Nephron progenitor cell (in vitro differentiated cells): Measurements from ENCODE around the gene MAP4K2.
A peak's percentile ranks its signal among the peaks of the same experiment; 100 is the strongest.

Source experiments
- DNase-seq: peaks from one replicate; pipeline ENCODE4 v3.0.0; 2021
- H3K27ac Mint-ChIP-seq: 2 replicates; pipeline ENCODE4 v1.8.0; 2021; ENCODE audit warnings: mild to moderate bottlenecking, moderate library complexity, mixed read lengths
- H3K27me3 Mint-ChIP-seq: 2 replicates; pipeline ENCODE4 v1.8.0; 2021; ENCODE audit warnings: mild to moderate bottlenecking, low read depth, mixed read lengths; ENCODE audit not compliant: poor library complexity
- H3K36me3 Mint-ChIP-seq: 2 replicates; pipeline ENCODE4 v1.8.0; 2021; ENCODE audit warnings: low read depth, mixed read lengths
- H3K4me1 Mint-ChIP-seq: 2 replicates; pipeline ENCODE4 v1.8.0; 2021; ENCODE audit warnings: mixed read lengths
- H3K4me3 Mint-ChIP-seq: 2 replicates; pipeline ENCODE4 v1.8.0; 2021; ENCODE audit warnings: mild to moderate bottlenecking, moderate library complexity, mixed read lengths
- H3K9me3 Mint-ChIP-seq: 2 replicates; pipeline ENCODE4 v1.8.0; 2021; ENCODE audit warnings: mild to moderate bottlenecking, moderate library complexity, mixed read lengths
- CTCF ChIP-seq: fragments of 200-600 bp; sonication (generic); IDR thresholded peaks from 2 replicates; pipeline ENCODE4 v1.5.0; 2021; ENCODE audit warnings: antibody characterized with exemption

MAP4K2 gene

GRCh38 chr11:64777449-64778222 is 25.4 kb downstream of the MAP4K2 start:
- no peak for TF ChIP-seq CTCF
- Mint-ChIP-seq H3K36me3 (peaks cover 49% of the 10 kb centered on the region), H3K27ac (peak overlapping the region; percentile 97), H3K9me3 (no peaks in the 10 kb centered on the region), H3K27me3 (no peaks in the 10 kb centered on the region), H3K4me1 (peaks cover 55% of the 10 kb centered on the region), H3K4me3 (peak overlapping the region; percentile 94)
- DNase-seq: peak; percentile 85

GRCh38 chr11:64776875-64777274 is 26.1 kb downstream of the MAP4K2 start:
- no peak for DNase-seq
- H3K27ac Mint-ChIP-seq: peak overlapping the region; percentile 97
- no peaks in the 10 kb centered on the region for H3K9me3 Mint-ChIP-seq
- peak overlapping the region; percentile 94 for H3K4me3 Mint-ChIP-seq
- H3K27me3 Mint-ChIP-seq: no peaks in the 10 kb centered on the region
- peaks cover 61% of the 10 kb centered on the region for H3K4me1 Mint-ChIP-seq
- peaks cover 57% of the 10 kb centered on the region for H3K36me3 Mint-ChIP-seq
- TF ChIP-seq CTCF: no peak

GRCh38 chr11:64776425-64776824 is 26.6 kb downstream of the MAP4K2 start:
- Mint-ChIP-seq H3K27me3 (no peaks in the 10 kb centered on the region), H3K27ac (peak overlapping the region; percentile 97), H3K4me1 (peaks cover 62% of the 10 kb centered on the region), H3K4me3 (peak overlapping the region; percentile 94), H3K36me3 (peaks cover 62% of the 10 kb centered on the region), H3K9me3 (no peaks in the 10 kb centered on the region)
- DNase-seq: no peak
- no peak for TF ChIP-seq CTCF

- no peak for DNase-seq
- H3K9me3 Mint-ChIP-seq: no peaks in the 10 kb centered on the region
- H3K4me3 Mint-ChIP-seq: no peak overlapping the region
- H3K27ac Mint-ChIP-seq: no peak overlapping the region
- H3K4me1 Mint-ChIP-seq: peaks cover 64% of the 10 kb centered on the region
- no peaks in the 10 kb centered on the region for H3K27me3 Mint-ChIP-seq
- peaks cover 83% of the 10 kb centered on the region for H3K36me3 Mint-ChIP-seq
- TF ChIP-seq CTCF: no peak
These were observed 28.9 kb downstream of the MAP4K2 start for GRCh38 chr11:64774144-64774543.

GRCh38 chr11:64772303-64773018 is 30.6 kb downstream of the MAP4K2 start:
- Mint-ChIP-seq H3K27ac (peak overlapping the region; percentile 60), H3K36me3 (peaks cover 99% of the 10 kb centered on the region), H3K9me3 (no peaks in the 10 kb centered on the region), H3K4me3 (no peak overlapping the region), H3K4me1 (peaks cover 75% of the 10 kb centered on the region), H3K27me3 (no peaks in the 10 kb centered on the region)
- no peak for DNase-seq
- TF ChIP-seq CTCF: no peak
